ENCODE data around the gene KNL1.
"Not testable (repeated sequence)": the region's sequence is repeated elsewhere in the genome, so short reads cannot be mapped to it uniquely, and the experiment has no call there.

KNL1 gene, protein sequence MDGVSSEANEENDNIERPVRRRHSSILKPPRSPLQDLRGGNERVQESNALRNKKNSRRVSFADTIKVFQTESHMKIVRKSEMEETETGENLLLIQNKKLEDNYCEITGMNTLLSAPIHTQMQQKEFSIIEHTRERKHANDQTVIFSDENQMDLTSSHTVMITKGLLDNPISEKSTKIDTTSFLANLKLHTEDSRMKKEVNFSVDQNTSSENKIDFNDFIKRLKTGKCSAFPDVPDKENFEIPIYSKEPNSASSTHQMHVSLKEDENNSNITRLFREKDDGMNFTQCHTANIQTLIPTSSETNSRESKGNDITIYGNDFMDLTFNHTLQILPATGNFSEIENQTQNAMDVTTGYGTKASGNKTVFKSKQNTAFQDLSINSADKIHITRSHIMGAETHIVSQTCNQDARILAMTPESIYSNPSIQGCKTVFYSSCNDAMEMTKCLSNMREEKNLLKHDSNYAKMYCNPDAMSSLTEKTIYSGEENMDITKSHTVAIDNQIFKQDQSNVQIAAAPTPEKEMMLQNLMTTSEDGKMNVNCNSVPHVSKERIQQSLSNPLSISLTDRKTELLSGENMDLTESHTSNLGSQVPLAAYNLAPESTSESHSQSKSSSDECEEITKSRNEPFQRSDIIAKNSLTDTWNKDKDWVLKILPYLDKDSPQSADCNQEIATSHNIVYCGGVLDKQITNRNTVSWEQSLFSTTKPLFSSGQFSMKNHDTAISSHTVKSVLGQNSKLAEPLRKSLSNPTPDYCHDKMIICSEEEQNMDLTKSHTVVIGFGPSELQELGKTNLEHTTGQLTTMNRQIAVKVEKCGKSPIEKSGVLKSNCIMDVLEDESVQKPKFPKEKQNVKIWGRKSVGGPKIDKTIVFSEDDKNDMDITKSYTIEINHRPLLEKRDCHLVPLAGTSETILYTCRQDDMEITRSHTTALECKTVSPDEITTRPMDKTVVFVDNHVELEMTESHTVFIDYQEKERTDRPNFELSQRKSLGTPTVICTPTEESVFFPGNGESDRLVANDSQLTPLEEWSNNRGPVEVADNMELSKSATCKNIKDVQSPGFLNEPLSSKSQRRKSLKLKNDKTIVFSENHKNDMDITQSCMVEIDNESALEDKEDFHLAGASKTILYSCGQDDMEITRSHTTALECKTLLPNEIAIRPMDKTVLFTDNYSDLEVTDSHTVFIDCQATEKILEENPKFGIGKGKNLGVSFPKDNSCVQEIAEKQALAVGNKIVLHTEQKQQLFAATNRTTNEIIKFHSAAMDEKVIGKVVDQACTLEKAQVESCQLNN (N-terminal part only)

DNA sequence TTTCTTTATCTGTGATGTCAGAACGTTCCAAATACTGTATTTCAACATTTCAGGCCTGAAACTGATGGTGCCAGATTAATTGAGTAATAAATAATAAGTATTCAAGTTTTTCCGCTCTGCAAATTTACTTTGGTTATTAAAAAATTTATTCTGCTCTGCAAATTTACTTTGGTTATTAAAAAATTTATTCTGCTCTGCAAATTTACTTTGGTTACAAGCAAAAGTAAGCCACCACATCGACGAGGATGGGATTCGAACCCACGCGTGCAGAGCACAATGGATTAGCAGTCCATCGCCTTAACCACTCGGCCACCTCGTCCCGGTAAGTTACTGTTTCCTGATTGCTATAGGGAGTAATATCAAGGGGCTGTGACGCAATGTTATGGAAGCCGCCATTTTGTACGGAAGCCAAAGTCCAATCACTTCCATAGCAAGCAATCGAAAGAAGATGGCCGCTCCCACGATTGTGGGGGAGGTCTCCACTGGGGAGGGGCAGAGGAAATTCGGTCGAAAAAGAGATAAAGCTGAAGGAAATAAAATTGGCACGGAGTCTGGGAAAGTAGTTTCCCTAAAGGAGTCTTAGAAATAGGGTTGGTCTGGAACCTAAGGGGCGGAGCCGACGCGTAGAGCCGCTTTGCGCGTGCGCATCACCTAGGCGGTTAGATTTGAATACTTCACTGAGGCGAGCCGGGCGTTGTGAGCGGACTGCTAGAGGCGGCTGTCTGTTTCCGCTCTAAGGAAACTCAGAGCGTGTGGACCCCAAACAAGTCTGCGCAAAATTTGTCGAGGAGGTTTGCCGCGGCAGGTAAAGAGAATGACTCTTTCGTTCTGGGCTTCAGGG, at the start of gene KNL1:
TSS of gene KNL1 (plus strand) at position 662 of the 841 bp plus-strand sequence. CDS start 8,683 bp downstream, outside the sequence.
- DNase-seq = peak; percentile 55

- DNase-seq = no peak
Measured at GRCh38 chr15:40545457-40545856, 48.6 kb upstream of the KNL1 start.

DNA sequence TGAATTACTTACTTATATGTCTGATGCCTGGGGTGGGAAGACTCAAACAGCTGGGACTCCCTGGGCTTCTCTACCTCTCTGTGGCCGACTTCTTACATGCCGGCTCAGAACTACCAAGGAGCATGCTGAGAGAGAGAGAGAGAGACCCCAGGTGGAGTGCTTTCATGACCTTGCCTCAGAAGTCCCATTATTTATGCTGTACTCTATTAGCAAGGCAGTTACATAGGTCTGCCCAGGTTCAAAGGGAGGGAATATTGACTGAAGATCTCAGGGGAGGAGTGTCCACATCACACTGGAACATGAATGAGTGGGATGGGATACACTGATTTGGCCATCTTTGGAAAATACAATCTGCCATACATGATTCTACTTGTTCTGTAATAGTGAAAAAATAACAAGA, 45.4 kb upstream of the KNL1 start:
- no peak for DNase-seq

DNA sequence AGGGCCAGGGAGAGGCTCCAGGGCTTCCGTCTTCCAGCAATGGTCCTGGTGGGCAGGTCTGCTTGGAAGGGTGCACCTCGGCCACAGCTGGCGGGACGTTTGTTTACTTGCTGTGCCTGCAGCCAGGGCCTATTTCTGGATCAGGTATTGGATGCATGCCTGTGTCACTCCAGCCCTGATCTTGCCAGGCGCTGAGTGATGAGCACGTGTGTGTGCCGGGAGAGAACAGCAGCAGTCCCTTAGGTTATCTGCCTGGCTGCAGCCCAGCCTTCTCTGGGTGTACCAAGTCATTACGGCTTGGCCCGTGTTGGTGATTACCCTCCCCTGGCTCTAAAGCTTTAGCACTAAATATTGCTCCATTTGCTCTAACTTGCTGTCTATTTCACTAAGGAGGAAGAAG, 44.2 kb upstream of the KNL1 start:
- no peak for DNase-seq

- no peak for DNase-seq
Measured at GRCh38 chr15:40550341-40551037, 43.6 kb upstream of the KNL1 start.

DNA sequence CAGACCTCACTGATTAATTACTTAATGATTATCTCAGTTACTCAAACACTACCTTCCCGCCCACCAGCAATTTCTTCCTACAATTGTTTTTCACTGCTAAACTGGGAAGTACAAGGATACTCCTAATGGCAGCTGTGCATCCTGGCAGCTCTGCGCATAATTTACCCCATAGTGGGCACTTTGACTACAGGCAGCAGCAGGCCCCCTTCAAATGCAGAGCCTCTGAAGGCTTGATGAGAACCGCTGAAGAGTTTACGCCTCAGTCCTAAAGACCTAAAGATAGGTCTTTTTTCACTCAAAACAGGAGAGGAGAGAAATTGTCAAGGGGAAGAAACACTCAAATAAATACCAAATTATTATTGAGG, 39.9 kb upstream of the KNL1 start:
- DNase-seq = no peak

DNA sequence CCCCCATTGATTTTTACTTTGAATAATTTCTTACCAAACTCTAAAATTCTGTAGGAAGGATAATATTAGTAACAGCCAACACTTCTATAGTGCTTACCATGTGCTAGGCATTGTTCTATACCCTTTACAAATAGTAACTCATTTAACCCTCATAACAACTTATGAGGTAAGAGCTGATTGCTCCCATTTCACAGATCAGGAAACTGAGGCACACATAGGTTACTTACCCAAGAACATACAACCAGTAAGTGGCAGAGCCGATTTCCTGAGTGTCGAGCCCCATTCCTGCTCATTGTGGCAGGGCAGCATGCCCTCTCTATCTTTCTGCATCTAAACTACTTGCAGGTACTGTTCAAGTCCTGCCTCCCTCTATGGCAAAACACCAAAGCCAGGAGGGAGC, 38.2 kb upstream of the KNL1 start:
- DNase-seq = no peak

- DNase-seq = no peak
Measured at GRCh38 chr15:40558952-40559742, 34.9 kb upstream of the KNL1 start.

DNA sequence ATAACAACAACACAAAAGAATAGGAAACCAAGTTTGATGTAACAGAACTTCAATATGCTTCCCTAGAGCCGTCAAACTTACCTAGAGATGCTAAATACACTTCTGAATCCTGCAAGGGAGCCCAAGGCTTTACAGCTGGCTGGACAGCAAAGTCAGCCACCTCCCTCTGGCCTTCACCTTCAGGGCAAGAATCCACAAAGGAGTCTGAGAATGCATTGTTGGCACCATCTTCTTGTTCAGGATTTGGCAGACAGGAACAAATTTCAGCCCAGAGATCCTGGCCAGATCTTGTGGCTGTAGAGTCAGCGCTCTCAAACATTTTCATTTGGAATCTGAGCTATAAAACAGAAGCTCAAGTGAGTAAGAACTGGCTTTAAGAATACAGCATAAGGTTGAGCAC, 31.4 kb upstream of the KNL1 start:
- DNase-seq = no peak

DNA sequence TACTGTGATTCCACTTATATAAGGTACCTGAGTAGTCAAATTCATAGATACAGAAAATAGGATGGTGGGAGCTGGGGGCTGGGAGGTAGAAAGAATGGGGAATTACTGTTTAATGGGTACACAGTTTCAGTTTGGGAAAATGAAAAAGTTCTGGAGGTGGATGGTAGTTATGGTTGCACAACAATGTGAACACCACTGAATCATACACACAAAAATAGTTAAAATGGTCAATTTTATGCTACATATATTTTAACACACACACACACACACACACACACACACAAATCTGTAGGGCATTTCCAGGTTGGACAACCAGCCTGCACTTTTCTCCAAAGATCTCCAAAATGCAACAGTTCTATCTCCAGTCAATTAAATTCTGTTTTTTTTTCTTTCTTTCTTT, 30.6 kb upstream of the KNL1 start:
- DNase-seq = no peak

- DNase-seq = peak; percentile 87
Measured at GRCh38 chr15:40564591-40565332, 29.3 kb upstream of the KNL1 start, which contains the start of gene CCDC32. Gene CCDC32 (minus strand): TSS chr15:40565042. CDS start chr15:40563015, 2,027 bp downstream.

DNA sequence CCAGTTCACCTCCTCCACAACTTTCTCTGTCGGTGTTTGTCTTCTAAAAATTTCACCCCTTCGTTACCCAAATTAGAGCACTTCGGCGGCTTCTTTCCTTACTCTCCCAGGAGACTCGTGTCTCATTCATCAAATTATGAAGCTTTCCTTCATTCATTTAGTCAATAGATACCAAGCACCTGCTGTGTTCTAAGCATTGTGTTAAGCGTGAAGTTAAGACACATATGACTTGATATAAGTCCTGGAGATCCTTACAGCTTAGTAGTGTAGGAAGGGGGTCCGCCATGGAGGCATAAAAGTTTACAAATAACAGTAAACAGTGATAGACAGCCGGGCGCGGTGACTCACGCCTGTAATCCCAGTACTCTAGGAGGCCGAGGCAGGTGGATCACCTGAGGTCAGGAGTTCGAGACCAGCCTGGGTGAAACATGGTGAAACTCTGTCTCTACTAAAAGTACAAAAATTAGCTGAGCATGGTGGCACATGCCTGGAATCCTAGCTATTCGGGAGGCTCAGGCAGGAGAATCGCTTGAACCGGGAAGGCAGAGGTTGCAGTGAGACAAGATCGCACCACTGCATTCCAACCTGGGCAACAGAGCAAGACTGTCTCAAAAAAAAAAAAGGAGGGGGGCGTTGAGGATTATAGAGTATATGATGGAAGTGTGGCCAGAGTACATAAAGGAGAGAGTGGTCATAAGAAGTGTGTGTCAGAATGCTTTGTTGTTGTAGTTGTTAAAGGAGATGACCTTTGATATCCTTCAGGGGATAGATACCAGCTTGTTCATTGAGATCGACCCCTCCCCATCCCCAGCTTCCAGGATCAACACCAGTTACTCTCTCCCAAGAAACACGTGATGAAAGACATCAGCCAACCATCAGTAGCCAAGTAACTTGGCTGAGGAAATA, 28.5 kb upstream of the KNL1 start:
- no peak for DNase-seq

- no peak for DNase-seq
Measured at GRCh38 chr15:40567111-40567510, 26.9 kb upstream of the KNL1 start.

DNA sequence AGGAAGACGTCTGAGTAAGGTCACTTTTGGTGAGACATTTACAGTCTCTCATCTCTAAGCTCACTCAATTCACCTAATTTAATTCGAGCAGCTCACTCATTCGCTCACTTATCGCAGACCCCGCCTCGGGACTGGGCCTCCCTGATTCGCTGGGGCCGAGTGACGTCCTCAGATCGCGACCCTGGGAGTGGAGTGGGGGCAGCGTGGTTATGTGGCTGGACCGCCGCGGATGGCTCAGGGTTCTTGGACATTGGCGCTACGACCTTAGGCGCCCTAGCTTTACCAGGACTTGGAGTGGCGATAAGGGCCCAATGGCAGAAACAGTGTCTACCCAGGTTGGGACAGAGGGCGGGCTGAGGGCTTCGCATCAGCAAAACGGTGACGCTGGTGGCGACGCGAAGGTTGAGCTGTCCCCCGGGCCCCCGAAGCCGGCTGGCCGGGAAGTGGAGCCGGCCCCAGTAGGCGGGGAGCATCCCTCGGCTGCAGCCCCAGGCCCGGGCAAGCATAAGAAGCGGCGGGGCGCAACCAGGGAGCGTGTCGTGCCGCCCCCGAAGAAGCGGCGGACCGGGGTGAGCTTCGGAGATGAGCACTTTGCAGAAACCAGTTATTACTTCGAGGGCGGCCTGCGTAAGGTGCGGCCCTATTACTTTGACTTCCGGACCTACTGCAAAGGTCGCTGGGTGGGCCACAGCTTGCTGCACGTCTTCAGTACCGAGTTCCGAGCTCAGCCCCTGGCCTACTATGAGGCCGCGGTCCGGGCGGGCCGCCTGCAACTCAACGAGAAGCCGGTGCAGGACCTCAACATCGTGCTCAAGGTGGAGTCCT, 24.7 kb upstream of the KNL1 start, which contains the start of gene RPUSD2:
TSS of gene RPUSD2 (plus strand) at position 171 of the 825 bp plus-strand sequence. CDS start at position 210, 39 bp downstream.
- DNase-seq = peak; percentile 30

GRCh38 chr15:40575113-40575512, 18.9 kb upstream of the KNL1 start:
- no peak for DNase-seq

- DNase-seq = not testable (repeated sequence)
Measured at GRCh38 chr15:40576914-40577313, 17.1 kb upstream of the KNL1 start.

GRCh38 chr15:40578892-40579291, 15.2 kb upstream of the KNL1 start:
- no peak for DNase-seq

DNA sequence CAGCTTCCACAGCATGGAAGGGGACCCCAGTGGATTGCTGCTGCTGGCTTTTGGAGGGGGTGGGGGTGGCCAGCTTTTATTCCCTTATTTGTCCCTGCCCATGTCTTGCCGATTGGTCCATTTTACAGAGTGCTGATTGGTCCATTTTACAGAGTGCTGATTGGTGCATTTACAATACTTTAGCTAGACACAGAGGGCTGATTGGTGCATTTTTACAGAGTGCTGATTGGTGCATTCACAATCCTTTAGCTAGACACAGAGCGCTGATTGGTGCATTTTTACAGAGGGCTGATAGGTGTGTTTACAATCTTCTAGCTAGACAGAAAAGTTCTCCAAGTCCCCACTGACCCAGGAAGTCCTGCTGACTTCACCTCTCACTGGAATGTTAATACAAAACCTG, 12.3 kb upstream of the KNL1 start:
- not testable (repeated sequence) for DNase-seq

All from NCI-H187 treated with DMSO at 0.1 percent for 48 hours (cell line).